Left lung (tissue), 10 donors: Measurements from ENCODE around the gene FLYWCH1. TPM values are rescaled to one million over a fixed set of nuclear protein-coding genes. Genes with fewer than 3 reads are reported as not detected.
A peak's percentile ranks its signal among the peaks of the same experiment; 100 is the strongest.

Experiments
- ATAC-seq: fragments of 200-7000 bp; cut with Tn5 transposase; one replicate; pipeline ENCODE4 v1.9.1; 2020; ENCODE audit warnings: moderate library complexity
- DNase-seq, 4 donors: peaks; one replicate each; pipeline ENCODE4 v3.0.0-alpha.2; 2013 to 2020
- H3K27ac ChIP-seq, 2 donors: fragments of 200-600 bp; sonication (generic) in 1 of 2; one replicate each; pipeline versions ENCODE4 v1.5.0 to v1.8.0; 2020 to 2021
- H3K27me3 ChIP-seq, 2 donors: fragments of 200-600 bp; sonication (generic) in 1 of 2; one replicate each; pipeline versions ENCODE4 v1.5.0 to v1.8.0; 2020 to 2021
- H3K36me3 ChIP-seq, 2 donors: fragments of 200-600 bp; sonication (generic) in 1 of 2; one replicate each; pipeline versions ENCODE4 v1.5.0 to v1.8.0; 2020 to 2021
- H3K4me1 ChIP-seq, 2 donors: fragments of 200-600 bp; one replicate each; pipeline ENCODE4 v1.8.0; 2021
- H3K4me3 ChIP-seq, 2 donors: fragments of 200-600 bp; sonication (generic) in 1 of 2; one replicate each; pipeline versions ENCODE4 v1.5.0 to v1.8.0; 2020 to 2021; ENCODE audit warnings: mild to moderate bottlenecking in 1 of 2
- H3K9me3 ChIP-seq, 2 donors: fragments of 200-600 bp; sonication (generic) in 1 of 2; one replicate each; pipeline versions ENCODE4 v1.5.0 to v1.8.0; 2020 to 2021
- CTCF ChIP-seq, 2 donors: fragments of 200-600 bp; sonication (generic) in 1 of 2; IDR thresholded peaks; one replicate each; pipeline versions ENCODE4 v1.5.0 to v1.8.0; 2021; ENCODE audit warnings: antibody characterized with exemption in 2 of 2
- intact Hi-C, 2 donors: fragments of 100-400 bp; cut with DNase I; formaldehyde crosslinking; loops; one replicate each; pipeline versions ENCODE4 v1.11.2 to v1.14.2; 2022
- polyA plus RNA-seq, 6 donors: library from polyadenylated mRNA; unstranded; fragments of 120-200 nt; gene quantifications; one replicate each; pipeline ENCODE4 v1.2.1, GENCODE V29; 2013; ENCODE audit not compliant: insufficient read length in 6 of 6
- total RNA-seq, 2 donors: library from RNA; stranded (reverse); fragmentation: NEBNext Ultra II Directional; extraction: Animal tissue kit (Norgen Biotek cat#: 25700); gene quantifications; one replicate each; pipeline ENCODE4 v1.2.1, GENCODE V29; 2021
- donor health status: DM: no; HTN: yes; CAD: no.
- donor health status: DM: no; HTN: no; CAD: no.

The FLYWCH1 gene
- total and polyA plus RNA-seq, 8 donors: 17.2 to 42.9 (median 26.4) TPM

GRCh38 chr16:2904100-2904921 is 7.4 kb upstream of the FLYWCH1 start:
- Histone ChIP-seq H3K9me3 (no peaks in the 10 kb centered on the region), H3K27me3 (no peaks in the 10 kb centered on the region), H3K27ac (peak overlapping the region; percentile 89 to 94), H3K4me1 (peaks cover 5 to 19% of the 10 kb centered on the region in 2 donors), H3K4me3 (peak overlapping the region; percentile 71 to 73), H3K36me3 (peaks cover 0 to 8% of the 10 kb centered on the region in 2 donors)
- TF ChIP-seq CTCF (IDR thresholded peaks at IDR 0.05): peak; percentile 88 to 96
- peak; percentile 74 for ATAC-seq
- intact Hi-C loops: no loop called here
- DNase-seq: peak; percentile 80 to 97 (median 90)

GRCh38 chr16:2904922-2905240 is 6.8 kb upstream of the FLYWCH1 start:
- H3K4me1 ChIP-seq: peaks cover 5 to 19% of the 10 kb centered on the region in 2 donors
- intact Hi-C loops: no loop called here
- H3K27ac ChIP-seq: peak overlapping the region; percentile 89 to 94
- peaks cover 0 to 4% of the 10 kb centered on the region in 2 donors for H3K36me3 ChIP-seq
- no peaks in the 10 kb centered on the region for H3K27me3 ChIP-seq
- no peak for ATAC-seq
- H3K4me3 ChIP-seq: peak overlapping the region; percentile 71 to 73
- H3K9me3 ChIP-seq: no peaks in the 10 kb centered on the region
- peak in 2 of 4 donors; percentile 22 to 50 for DNase-seq
- TF ChIP-seq CTCF (IDR thresholded peaks at IDR 0.05): no peak

GRCh38 chr16:2905241-2905987 is 6.3 kb upstream of the FLYWCH1 start:
- intact Hi-C loops: no loop called here
- H3K9me3 ChIP-seq: no peaks in the 10 kb centered on the region
- no peaks in the 10 kb centered on the region for H3K36me3 ChIP-seq
- peak; percentile 87 for ATAC-seq
- peak; percentile 77 to 100 (median 96) for DNase-seq
- no peak for TF ChIP-seq CTCF (IDR thresholded peaks at IDR 0.05)
- H3K4me1 ChIP-seq: peaks cover 5 to 19% of the 10 kb centered on the region in 2 donors
- H3K27me3 ChIP-seq: no peaks in the 10 kb centered on the region
- H3K4me3 ChIP-seq: peak overlapping the region; percentile 71 to 73
- peak overlapping the region; percentile 89 to 94 for H3K27ac ChIP-seq

GRCh38 chr16:2905988-2906387 is 5.7 kb upstream of the FLYWCH1 start:
- intact Hi-C loops: no loop called here
- H3K9me3 ChIP-seq: no peaks in the 10 kb centered on the region
- no peaks in the 10 kb centered on the region for H3K36me3 ChIP-seq
- H3K27me3 ChIP-seq: no peaks in the 10 kb centered on the region
- DNase-seq (no peak), ATAC-seq (no peak)
- no peak overlapping the region for H3K4me3 ChIP-seq
- H3K4me1 ChIP-seq: peaks cover 5 to 23% of the 10 kb centered on the region in 2 donors
- peak overlapping the region in 1 of 2 donors; percentile 72 for H3K27ac ChIP-seq
- TF ChIP-seq CTCF (IDR thresholded peaks at IDR 0.05): no peak
